Middle frontal gyrus (tissue), 1 donor: ENCODE measurements around the gene CSNK2A1.
"Not testable (repeated sequence)": the region's sequence is repeated elsewhere in the genome, so short reads cannot be mapped to it uniquely, and the experiment has no call there.

Source experiments
- DNase-seq: peaks from one replicate; pipeline ENCODE4 v3.0.0-alpha.2; 2015; ENCODE audit warnings: low spot score; ENCODE audit errors: extremely low spot score

The CSNK2A1 gene

DNA sequence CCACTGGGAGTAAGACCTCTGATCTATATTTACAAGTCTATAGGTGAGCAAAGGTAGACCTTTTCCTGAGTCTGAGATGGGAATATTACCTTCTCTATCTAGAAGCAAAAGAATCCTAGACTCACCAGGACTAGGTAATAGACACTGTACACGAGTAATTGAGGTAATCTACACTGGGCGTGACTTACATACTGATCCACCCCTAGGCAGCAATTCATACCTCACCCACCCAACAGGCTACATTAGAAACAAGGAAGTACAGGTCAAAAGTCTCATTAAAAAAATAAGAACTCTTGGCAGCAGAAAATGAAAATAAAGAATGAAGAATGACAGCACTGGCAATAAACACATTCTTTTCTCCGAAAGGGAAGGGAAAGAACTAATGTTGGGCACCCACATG, 7.6 kb downstream of the CSNK2A1 start:
- no peak for DNase-seq

DNA sequence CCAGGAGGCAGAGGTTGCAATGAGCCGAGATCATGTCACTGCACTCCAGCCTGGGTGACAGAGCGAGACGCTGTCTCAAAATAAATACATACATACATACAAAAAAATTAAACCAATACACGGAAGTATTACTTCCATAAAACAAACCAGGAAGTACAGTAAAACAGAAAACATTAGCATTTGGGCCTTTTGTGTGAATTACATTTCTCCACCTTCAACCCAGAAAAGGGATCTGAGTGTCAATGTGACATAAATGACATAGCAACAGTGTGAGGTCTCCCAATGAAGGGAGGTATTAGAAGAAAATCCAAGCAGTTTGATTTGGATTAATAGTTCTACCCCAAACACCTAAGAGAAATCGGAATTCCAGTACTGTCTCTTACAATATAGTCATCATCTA, 10.1 kb downstream of the CSNK2A1 start:
- no peak for DNase-seq

DNA sequence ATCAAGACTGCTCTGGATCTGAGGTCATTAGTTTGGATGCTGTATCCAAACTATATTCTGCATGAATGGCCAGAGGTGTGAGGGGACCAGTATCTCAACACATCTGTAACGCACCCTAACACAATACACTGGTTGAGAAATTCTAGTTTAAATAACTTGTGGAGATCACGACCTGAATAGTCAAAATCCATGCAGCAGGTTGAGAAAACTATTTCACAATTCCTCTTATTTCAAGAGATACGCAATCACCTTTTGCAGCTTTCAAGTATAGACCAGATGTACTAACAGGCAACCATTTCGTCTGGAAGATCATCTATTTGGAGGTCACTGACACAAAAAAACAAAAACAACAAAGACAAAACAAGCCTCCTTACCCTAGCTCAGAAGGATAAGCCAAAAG, 11.1 kb downstream of the CSNK2A1 start:
- DNase-seq: no peak

DNA sequence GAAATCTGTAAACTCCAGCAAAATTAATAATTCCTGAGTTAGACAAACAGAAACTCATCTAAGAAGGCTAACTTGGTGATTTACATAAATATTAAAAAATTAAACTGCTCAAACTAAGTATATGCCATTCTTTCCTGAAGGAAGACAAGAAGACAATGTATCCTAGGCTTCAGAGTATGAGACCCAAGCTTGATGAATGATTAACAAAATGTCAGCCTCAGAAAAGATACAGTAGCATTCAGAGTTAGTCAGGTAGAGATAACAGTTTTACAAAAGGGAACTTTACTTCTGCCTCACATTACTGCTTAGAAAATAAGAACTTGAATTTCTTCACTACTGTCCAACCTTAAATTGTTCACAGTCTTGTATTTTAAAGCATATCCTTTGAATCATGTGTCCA, 12.0 kb downstream of the CSNK2A1 start:
- DNase-seq: no peak

DNA sequence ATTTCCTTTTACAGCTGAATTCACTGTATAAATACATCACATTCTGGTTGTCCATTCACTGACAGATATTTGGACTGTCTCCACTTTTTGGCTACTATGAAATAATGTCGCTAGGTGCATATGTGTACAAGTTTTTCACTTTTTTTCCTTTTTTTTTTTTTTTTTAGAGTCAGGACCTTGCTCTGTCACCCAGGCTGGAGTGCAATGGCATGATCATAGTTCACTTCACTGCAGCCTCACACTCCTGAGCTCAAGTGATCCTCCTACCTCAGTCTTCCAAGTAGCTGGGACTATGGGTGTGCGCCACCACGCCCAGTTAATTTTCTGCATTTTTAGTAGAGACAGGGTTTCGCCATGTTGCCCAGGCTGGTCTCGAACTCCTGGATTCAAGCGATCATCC, 13.3 kb downstream of the CSNK2A1 start:
- no peak for DNase-seq

DNA sequence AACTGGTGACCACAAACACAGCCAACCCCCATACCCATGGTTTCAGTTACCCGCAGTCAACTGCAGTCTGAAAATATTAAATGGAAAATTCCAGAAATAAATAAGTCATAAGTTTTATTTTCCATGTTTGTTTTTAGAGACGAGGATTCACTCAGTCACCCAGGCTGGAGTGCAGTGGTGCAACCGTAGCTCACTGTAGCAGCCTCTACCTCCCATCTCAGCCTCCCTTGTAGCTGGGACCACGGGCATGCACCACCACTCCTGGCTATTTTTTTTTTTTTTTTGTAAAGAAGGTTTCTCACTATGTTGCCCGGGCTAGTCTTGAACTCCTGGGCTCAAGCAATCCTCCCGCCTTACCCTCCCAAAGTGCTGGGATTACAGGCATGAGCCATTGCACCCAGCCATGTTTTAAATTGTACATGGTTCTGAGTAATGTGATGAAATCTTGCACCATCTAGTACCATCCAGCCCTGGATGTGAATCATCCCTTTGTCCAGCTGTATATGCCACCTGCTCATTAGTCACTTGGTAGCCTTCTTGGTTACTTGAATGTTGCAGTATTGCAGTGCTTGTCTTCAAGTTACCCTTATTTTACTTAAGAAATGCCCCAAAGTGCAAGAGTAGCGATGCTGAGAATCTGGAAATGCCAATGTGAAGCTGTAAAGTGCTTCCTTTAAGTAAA, 14.5 kb downstream of the CSNK2A1 start:
- DNase-seq: no peak

DNA sequence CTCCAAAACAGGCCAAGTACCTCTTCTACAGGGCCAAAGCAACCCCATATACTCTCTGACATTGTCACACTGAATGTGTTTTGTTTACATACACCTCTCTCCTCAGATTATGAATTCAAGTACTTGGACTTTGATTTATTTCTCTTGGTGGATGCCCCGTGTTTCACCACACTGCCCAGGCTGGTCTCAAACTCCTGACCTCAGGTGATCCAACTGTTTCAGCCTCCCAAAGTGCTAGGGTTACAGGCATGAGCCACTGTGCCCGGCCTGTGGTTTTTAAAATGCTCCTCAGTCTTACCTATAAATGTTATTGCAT, 16.1 kb downstream of the CSNK2A1 start:
- DNase-seq: no peak

DNA sequence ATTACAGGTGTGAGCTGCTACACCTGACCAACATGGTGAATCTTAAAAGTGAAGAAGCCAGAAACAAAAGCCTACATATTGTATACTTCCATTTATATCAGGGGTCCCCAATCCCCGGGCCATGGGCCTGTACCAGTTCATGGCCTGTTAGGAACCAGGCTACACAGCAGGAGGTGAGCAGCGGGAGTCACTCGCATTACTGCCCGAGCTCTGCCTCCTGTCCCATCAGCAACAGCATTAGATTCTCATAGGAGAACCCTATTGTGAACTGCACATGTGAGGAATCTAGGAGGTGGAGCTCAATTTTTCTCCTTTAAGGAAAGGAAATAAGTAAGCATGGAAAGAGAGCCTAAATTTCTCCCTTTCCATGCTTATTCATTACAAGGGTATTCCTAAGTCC, 21.7 kb downstream of the CSNK2A1 start:
- no peak for DNase-seq

DNA sequence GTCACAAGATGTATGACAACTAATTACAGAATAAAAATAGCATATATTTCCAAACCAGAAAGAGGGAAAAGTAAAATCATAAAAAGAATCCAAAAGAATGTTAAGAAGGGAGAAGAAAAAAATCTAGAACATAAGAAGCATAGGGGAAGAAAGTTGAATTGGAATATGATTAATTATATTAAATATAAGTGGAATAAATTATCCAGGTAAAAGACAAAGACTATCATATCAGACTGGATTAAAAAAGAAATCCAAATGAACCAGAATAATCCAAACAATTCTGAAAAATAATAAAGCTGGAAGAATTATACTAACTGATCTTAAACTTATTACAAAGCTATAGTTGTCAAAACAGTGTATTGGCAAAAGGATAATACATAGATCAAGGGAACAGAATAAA, 23.6 kb downstream of the CSNK2A1 start:
- DNase-seq: no peak

DNA sequence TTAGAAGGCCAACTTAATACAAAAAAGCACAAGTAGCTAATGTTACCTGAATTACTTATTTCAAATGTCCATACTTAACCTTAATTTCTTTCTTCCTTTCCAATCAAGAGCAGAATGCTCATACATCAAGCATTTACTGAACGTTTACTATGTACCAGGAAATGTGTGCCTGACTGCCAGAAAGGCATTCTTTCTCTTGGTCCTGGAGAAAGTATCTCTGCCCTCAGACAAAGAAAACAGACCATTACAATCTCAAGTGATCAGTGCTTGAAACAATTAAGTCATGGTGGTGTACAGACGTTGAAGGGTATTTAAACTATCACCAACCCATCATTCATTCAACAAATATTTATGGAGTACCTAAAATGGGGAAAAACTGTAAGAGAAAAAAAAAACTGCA, 26.4 kb downstream of the CSNK2A1 start:
- no peak for DNase-seq

DNA sequence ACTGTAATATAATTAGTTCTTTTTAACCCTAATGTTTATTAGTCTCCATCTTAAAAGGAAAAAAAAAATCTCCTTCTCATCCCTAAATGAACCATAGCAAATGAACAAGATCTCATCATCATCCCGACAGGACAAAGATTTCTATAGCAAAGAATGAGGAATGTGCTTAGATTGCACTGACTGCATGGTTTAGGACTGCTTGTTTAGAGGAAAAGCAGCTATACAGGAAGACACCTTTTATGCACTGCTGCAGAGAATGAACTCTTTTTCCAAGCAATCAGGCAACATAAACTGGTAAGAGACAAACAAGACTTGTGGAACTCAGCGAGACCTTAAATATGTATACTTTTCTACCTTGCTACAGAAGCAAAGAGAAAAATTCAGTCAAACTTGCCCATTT, 26.8 kb downstream of the CSNK2A1 start:
- DNase-seq: no peak

DNA sequence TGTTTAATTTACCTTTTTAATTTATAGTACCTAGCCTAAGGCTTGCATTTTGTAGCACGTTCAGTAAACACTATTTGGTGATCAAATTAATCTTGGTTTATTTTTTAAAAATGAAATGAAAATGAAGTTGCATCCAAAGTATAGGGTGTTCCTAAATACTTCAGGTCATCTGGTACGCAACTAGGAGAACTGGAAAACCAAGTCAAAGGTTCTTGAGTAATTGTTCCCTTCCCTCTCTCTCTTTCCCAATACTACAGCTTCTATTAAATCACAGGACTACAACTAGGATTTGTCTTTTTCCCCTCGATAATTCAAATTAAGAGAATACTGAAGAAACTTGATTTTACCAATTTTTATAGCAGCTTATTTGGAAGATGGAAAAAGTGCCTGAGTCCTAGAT, 27.9 kb downstream of the CSNK2A1 start:
- DNase-seq: no peak

DNA sequence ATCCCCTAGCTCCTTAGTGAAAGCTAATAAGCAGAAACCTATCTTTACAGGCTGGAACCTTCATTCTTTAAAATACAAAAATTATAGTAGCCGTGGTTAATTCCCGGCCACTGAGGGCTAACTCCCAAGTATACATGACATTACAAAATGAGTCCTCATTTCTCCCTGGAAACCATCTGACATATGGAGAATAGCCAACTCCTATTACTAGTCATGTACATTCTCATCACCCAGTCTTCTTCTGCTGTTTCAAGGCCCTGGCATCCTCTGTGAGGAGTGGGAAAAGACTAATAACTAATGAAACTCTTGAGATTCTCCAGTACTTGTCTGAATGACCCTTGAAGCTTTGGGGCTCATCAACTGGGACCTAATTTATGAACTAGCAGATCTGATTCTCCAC, 30.2 kb downstream of the CSNK2A1 start:
- no peak for DNase-seq

DNA sequence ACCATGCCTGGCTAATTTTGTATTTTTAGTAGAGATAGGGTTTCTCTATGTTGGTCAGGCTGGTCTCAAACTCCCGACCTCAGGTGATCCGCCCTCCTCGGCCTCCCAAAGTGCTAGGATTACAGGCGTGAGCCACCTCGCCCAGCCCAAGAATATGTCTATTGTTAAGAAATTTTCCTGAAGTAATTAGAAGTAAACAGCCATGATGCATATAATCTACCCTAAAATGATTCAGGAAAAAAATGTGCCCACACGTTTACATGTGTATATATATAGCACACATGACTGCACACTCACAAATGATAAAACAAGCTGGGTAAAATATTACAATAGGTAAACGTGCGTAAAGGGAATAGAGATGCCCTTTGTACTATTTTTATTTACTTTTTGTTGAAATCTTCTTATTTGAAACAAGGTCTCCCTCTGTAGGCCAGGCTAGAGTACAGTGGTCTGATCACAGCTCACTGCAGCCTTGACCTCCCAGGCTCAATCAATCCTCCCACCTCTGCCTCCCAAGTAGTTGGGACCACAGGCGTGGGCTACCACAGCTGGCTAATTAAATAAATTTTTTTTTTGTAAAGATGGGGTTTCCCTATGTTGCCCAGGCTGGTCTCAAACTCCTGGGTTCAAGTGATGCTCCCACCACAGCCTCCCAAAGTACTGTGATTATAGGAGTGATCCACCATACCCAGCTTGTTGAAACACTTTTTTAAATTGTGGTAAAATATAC, 33.1 kb downstream of the CSNK2A1 start:
- DNase-seq: not testable (repeated sequence)

DNA sequence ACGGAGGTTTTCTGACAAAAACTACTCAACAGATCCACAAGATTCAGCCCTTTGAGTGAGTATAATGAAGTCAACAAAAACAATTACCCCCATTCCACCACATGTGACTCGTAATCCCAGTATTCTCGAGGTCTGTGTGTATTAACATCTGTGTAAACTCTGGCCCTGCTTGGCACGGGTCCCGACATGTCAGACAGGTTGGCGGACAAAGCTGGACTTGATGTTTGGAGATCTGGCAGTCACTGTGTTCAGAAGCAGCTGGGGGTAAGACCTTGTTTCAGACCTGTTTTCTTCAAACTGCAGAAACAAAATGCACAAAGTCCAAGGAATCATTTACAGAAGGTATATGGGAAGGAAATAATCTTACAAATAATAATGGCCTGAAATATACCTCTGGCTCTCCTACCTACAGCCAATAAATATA, 35.2 kb downstream of the CSNK2A1 start:
- not testable (repeated sequence) for DNase-seq

DNA sequence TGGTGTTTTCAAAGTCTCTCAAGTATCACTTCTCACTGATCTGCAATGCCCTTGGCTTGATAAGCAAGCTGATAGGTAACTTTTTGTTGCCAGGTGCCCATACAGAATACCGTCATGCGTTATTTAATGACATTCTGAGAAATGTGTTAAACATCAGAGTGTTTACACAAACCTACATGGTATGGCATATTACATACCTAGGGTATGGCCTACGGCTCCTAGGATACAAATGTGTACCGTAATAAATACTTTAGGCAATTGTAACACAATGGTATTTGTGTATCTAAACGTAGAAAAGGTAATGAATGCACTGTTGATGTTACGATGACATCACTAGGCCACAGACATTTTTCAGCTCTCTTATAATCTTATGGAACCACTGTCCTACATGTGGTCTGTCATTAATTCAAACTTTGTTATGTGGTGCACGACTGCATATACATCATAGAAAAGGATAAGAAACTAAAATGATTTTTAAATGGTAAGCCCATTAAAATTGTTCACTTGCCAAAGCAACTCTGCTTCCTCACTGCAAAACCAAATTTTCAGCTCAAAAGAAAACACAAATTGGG, 35.7 kb downstream of the CSNK2A1 start:
- DNase-seq: no peak

DNA sequence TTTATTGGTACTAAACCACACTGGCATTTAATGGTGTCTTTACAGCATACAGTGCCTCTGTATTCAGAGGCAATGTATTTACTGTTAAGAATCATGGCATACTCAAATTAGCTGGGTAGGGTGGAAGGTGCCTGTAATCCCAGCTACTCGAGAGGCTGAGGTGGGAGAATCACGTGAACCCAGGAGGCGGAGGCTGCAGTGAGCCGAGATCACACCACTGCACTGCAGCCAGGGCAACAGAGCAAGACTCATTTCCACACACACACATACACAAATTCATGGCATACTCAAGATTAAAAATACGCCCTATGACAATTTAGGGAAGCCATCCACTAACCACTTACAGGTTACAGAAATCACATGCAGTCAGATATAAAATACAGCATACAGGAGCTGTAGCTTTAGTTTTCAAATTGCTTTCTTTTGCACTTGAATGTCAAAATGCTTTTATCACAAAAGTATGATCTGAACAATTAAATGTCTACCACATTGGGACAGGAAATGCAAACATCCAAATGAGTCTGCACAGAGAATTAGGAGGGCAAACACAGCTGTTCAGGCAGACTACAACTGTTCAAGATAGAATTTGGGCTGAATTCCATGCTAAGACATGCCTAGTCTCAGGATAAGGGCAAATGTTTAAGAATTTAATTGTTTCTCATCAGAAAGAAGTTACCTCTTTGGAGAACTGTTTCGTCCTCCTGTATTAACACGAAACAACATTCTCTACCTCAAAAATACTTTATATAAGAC, 36.4 kb downstream of the CSNK2A1 start:
- no peak for DNase-seq

DNA sequence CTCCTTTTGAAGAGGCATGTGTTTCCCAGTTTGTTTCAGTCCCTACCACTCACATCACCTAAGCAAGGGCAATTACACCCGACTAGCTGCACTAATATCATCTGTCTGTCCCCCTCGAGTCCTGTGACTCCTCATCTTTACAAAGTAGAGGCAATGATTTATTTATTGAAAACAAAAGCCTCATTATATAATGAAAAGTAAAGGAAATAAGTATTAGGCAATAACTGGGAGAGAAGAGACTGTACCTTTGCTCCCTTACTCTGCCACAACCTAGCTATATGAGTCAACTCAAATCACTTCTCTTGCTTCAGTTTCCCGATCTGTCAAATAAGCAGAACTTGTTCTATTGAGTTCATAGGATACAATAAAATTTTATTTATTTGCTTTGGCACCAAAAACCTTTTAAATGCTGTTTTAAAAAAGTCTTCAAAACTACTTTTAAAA, 38.9 kb downstream of the CSNK2A1 start:
- no peak for DNase-seq

DNA sequence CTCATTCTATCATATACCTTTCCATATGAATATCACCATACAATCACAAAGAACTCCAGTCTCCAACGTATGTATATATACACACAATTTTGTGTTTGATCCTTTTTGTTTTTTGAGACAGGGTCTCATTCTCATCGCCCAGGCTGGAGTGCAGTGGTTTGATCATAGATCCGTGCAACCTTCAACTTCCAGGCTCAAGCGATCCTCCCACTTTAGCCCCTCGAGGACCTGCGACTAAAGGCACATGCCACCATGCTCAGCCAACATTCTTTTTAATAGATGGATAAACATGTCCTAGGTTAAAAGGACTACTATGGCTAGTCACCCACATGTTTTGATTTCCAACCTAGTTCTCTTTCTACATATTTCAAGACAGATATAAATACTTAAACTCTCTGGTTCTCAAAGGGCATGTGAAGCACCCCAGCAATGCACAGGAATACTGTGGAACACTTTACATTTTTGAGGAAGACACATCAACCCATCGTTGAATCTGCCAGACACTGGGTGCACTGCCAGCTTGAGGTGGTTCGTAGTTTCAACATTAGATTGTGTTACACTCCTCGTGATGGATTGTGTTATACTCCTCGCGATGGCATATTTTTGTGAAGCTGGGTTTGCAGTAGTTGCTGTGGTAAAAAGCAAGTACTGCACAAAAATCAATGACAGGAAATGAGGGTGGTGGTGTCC, 40.4 kb downstream of the CSNK2A1 start:
- DNase-seq: no peak

DNA sequence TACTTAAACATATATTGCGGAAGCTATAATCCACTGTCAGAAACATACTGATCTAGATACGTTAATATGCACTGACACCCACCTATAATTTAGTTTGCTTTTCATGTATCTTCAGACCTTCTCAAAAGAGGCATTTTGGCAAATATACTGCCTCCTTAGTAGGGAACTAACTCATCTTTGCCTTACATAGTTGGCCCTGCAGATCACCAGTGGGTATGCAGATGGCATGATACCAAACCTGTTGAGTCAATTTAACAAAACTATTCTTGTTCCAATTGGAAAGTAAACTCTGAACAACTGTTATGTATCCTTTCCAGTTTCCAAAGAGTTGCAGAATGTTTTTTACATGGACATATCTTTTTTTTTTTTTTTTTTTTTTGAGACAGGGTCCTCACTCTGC, 45.6 kb downstream of the CSNK2A1 start:
- DNase-seq: no peak

DNA sequence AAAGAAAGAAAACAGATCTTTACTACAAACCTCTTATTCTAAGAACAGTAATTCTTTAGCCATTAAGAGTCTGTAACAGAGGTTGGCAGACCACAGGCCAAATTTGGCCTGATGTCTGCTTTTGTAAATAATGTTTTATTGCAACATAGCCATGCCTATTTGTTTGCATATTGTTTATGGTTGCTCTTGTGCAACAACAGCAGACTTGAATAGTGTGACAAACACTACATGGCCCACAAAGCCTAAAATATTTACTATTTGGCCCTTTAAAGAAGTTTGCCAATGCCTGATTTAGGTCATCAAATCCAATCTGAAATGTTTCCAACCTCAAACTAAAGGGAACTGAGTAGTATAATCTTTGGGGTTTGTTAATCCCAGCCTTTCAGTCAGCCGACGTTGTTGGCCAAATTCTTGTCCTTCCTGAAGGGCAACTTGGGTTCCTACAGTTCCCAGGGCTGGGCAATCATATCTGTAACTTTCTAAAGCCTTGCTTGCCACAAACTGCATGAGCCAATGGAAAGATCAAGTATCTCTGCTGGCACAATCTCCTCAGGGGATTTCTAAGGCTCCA, 47.4 kb downstream of the CSNK2A1 start:
- no peak for DNase-seq
